Measurements from ENCODE around the gene IST1. TPM values are rescaled to one million over a fixed set of nuclear protein-coding genes. Genes with fewer than 3 reads are reported as not detected.
A peak's percentile ranks its signal among the peaks of the same experiment; 100 is the strongest.

The IST1 gene
- polyA plus RNA-seq, 4 donors, result 112 to 257 (median 155) TPM

DNA sequence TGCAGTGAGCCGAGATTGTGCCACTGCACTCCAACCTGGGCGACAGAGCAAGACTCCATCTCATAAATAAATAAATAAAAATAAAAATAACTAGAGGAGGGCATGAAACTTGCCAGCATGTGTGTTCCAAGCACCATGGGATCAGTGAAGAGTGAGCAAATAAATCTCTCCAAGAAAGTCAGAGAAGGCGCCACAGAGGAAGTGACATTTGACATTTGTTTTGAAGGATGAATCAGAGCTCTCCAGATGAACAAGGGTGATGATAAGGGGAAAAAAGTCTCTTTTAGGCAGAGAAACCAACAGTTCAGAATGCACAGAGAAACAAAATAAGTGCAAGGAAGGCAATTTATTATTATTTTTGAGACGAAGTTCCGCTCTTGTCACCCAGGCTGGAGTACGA, 50.3 kb downstream of the IST1 start:
- no peaks in the 10 kb centered on the region for H3K4me1 ChIP-seq (ENCODE audit: control insufficient read depth in 3 of 3, insufficient read depth in 2 of 3, low read depth in 1 of 3, low read length in 2 of 3)
- H3K27ac ChIP-seq (ENCODE audit: low read depth in 1 of 3, low read length in 2 of 3), result no peak overlapping the region
- no peak overlapping the region for H3K4me3 ChIP-seq (ENCODE audit: low read depth in 1 of 3, low read length in 3 of 3)
- FAIRE-seq (no peak), DNase-seq (no peak)
- H3K9me3 ChIP-seq (ENCODE audit: control insufficient read depth in 2 of 2, insufficient read depth in 1 of 2, low read depth in 1 of 2, low read length in 1 of 2), result no peaks in the 10 kb centered on the region
- no peaks in the 10 kb centered on the region for H3K36me3 ChIP-seq (ENCODE audit: control insufficient read depth in 3 of 3, insufficient read depth in 2 of 3, low read depth in 1 of 3, low read length in 3 of 3)
- 75 to 79% (median 78%) methylated on average over 6 of the region's 6 CpGs for WGBS, 3 donors
- H3K27me3 ChIP-seq (ENCODE audit: control insufficient read depth in 3 of 3, insufficient read depth in 3 of 3, low read length in 3 of 3), result no peaks in the 10 kb centered on the region

DNA sequence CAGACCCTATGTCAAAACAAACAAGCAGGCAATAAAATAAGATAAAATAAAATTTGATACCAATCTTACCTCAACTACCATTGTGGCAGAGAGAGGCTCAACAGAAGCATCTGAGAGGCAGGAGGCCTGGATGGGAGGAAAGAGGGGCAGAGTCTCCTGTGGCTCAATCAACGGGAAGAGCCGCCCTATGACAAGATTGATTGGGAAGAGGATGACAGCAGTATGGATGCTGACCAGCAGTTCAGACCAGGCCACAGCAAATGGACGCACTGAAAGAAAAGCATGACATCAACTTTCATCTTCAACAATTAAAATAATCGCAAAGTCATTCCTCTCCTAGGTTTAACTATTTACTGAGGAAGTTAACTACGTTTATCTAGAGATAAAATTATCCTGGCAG, 57.5 kb downstream of the IST1 start:
- Histone ChIP-seq H3K4me3 (ENCODE audit: low read depth in 1 of 3, low read length in 3 of 3) (no peak overlapping the region), H3K9me3 (ENCODE audit: control insufficient read depth in 2 of 2, insufficient read depth in 1 of 2, low read depth in 1 of 2, low read length in 1 of 2) (no peaks in the 10 kb centered on the region), H3K27me3 (ENCODE audit: control insufficient read depth in 3 of 3, insufficient read depth in 3 of 3, low read length in 3 of 3) (no peaks in the 10 kb centered on the region), H3K4me1 (ENCODE audit: control insufficient read depth in 3 of 3, insufficient read depth in 2 of 3, low read depth in 1 of 3, low read length in 2 of 3) (no peaks in the 10 kb centered on the region), H3K36me3 (ENCODE audit: control insufficient read depth in 3 of 3, insufficient read depth in 2 of 3, low read depth in 1 of 3, low read length in 3 of 3) (no peaks in the 10 kb centered on the region), H3K27ac (ENCODE audit: low read depth in 1 of 3, low read length in 2 of 3) (no peak overlapping the region)
- 53 to 67% (median 62%) methylated on average over 5 of the region's 5 CpGs for WGBS, 3 donors
- FAIRE-seq (no peak), DNase-seq (no peak)

DNA sequence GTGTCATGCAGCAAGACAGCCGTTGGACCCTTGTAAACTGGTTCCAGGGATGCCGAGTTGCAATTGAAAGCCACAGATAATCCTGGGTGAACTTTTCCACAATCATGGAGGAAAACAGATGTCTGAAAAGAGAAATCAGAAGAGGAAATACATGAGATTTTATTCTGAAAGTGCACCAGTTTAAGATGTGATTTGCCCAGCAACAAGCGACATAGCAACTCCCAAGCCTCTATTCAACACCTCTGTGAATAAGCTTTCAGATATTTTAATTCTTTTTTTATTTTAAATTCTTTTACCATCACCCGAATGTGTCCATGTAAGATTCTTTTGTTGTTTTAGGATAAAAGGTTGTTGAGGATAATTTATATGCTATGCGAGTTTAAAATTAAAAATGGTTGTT, 58.8 kb downstream of the IST1 start:
- no peak overlapping the region for H3K27ac ChIP-seq (ENCODE audit: low read depth in 1 of 3, low read length in 2 of 3)
- no peaks in the 10 kb centered on the region for H3K9me3 ChIP-seq (ENCODE audit: control insufficient read depth in 2 of 2, insufficient read depth in 1 of 2, low read depth in 1 of 2, low read length in 1 of 2)
- no peaks in the 10 kb centered on the region for H3K36me3 ChIP-seq (ENCODE audit: control insufficient read depth in 3 of 3, insufficient read depth in 2 of 3, low read depth in 1 of 3, low read length in 3 of 3)
- no peaks in the 10 kb centered on the region for H3K27me3 ChIP-seq (ENCODE audit: control insufficient read depth in 3 of 3, insufficient read depth in 3 of 3, low read length in 3 of 3)
- H3K4me3 ChIP-seq (ENCODE audit: low read depth in 1 of 3, low read length in 3 of 3), result no peak overlapping the region
- DNase-seq (no peak), FAIRE-seq (no peak)
- no peaks in the 10 kb centered on the region for H3K4me1 ChIP-seq (ENCODE audit: control insufficient read depth in 3 of 3, insufficient read depth in 2 of 3, low read depth in 1 of 3, low read length in 2 of 3)
- WGBS, 3 donors, result 72 to 78% (median 78%) methylated on average over 5 of the region's 5 CpGs

DNA sequence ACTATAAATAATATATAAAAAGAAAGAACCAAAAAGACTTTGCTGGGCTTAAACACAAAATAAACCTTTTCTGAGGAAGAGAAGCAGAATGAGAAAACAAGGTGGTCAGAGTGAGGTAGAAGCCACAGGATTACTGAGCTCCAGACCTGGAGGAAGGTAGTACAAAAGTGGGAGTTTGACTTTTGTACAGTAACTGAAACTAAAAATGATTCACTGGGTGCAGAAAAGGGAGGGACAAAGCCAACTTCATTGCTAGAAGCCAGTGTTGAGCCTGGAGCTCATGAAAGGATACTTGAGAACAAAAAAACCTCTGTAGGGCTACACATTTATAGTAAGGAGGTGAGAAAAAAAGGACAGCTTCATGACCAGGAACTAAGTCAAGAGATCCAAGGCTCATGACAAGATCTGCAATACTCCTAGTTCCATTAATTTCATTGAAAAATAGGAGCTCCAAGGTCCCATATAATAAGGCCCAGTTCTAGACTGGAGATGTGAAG, 59.4 kb downstream of the IST1 start:
- no peak for FAIRE-seq
- no peak overlapping the region for H3K27ac ChIP-seq (ENCODE audit: low read depth in 1 of 3, low read length in 2 of 3)
- H3K9me3 ChIP-seq (ENCODE audit: control insufficient read depth in 2 of 2, insufficient read depth in 1 of 2, low read depth in 1 of 2, low read length in 1 of 2), result no peaks in the 10 kb centered on the region

DNA sequence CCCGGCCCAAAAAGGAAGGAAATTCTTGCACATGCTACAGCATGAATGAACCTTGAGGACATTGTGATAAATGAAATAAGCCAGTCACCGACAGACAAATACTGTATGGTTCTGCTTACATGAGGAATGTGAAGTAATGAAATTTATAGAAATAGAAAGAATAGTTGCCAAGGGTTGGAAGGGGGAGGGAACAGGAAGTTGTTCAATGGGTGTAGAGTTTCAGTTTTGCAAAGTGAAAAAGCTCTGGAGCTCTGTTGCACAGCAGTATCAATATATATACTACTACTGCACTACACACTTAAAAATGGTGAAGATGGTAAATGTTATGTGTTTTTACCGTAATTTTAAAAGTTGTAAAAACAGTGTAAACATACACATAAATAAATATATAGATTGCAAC, 61.2 kb downstream of the IST1 start:
- DNase-seq (no peak), FAIRE-seq (no peak)
- H3K27ac ChIP-seq (ENCODE audit: low read depth in 1 of 3, low read length in 2 of 3), result no peak overlapping the region
- no peaks in the 10 kb centered on the region for H3K4me1 ChIP-seq (ENCODE audit: control insufficient read depth in 3 of 3, insufficient read depth in 2 of 3, low read depth in 1 of 3, low read length in 2 of 3)
- H3K27me3 ChIP-seq (ENCODE audit: control insufficient read depth in 3 of 3, insufficient read depth in 3 of 3, low read length in 3 of 3), result no peaks in the 10 kb centered on the region
- H3K36me3 ChIP-seq (ENCODE audit: control insufficient read depth in 3 of 3, insufficient read depth in 2 of 3, low read depth in 1 of 3, low read length in 3 of 3), result no peaks in the 10 kb centered on the region
- WGBS, 3 donors, result 67 to 92% (median 77%) methylated on average over 3 of the region's 3 CpGs
- no peak overlapping the region for H3K4me3 ChIP-seq (ENCODE audit: low read depth in 1 of 3, low read length in 3 of 3)
- no peaks in the 10 kb centered on the region for H3K9me3 ChIP-seq (ENCODE audit: control insufficient read depth in 2 of 2, insufficient read depth in 1 of 2, low read depth in 1 of 2, low read length in 1 of 2)

More for the DNA sequence above, 59.4 kb downstream of the IST1 start:
- Histone ChIP-seq H3K27me3 (ENCODE audit: control insufficient read depth in 3 of 3, insufficient read depth in 3 of 3, low read length in 3 of 3) (no peaks in the 10 kb centered on the region), H3K36me3 (ENCODE audit: control insufficient read depth in 3 of 3, insufficient read depth in 2 of 3, low read depth in 1 of 3, low read length in 3 of 3) (no peaks in the 10 kb centered on the region), H3K4me3 (ENCODE audit: low read depth in 1 of 3, low read length in 3 of 3) (no peak overlapping the region), H3K4me1 (ENCODE audit: control insufficient read depth in 3 of 3, insufficient read depth in 2 of 3, low read depth in 1 of 3, low read length in 2 of 3) (no peaks in the 10 kb centered on the region)
- DNase-seq, result no peak

DNA sequence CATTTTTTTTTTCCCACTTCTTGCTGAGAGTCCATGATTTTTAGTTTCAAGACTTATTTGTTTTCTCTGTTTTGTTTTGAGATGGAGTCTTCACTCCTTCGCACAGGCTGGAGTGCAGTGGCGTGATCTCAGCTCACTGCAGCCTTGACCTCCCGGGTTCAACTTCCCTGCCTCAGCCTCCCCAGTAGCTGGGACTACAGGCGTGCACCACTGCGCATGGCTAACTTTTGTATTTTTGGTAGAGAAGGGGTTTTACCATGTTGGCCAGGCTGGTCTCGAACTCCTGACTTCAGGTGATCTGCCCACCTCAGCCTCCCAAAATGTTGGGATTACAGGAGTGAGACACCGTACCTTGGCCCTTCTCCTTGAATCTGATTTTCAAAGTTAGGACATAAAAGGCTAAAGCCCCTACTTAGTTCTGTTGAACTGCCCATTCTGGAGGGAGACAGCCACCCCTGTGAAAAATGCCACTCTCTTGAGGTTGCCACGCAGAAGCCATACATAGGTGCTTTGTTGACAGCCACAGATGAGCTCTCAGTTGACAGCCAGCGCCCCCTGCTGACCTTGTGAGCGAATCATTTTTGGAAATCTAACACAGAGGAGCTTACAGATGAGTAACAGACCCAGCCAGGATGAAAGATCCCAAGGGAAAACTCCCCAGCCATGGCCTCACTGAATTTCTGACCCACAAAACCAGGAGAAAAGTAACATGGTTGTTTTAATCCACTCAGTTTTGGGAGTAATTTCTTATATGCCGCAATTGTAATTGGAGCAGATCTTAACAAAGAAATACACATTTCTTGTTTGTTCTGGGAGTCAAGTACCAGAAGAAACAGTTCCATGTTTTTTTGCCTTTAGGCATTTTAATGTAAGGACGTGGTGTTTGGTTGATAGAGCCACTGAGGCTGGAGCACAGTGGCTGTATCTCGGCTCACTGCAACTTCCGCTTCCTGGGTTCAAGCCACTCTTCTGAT, 66.0 kb downstream of the IST1 start:
- Histone ChIP-seq H3K27me3 (ENCODE audit: control insufficient read depth in 3 of 3, insufficient read depth in 3 of 3, low read length in 3 of 3) (no peaks in the 10 kb centered on the region), H3K36me3 (ENCODE audit: control insufficient read depth in 3 of 3, insufficient read depth in 2 of 3, low read depth in 1 of 3, low read length in 3 of 3) (no peaks in the 10 kb centered on the region), H3K9me3 (ENCODE audit: control insufficient read depth in 2 of 2, insufficient read depth in 1 of 2, low read depth in 1 of 2, low read length in 1 of 2) (no peaks in the 10 kb centered on the region), H3K4me1 (ENCODE audit: control insufficient read depth in 3 of 3, insufficient read depth in 2 of 3, low read depth in 1 of 3, low read length in 2 of 3) (no peaks in the 10 kb centered on the region), H3K4me3 (ENCODE audit: low read depth in 1 of 3, low read length in 3 of 3) (no peak overlapping the region), H3K27ac (ENCODE audit: low read depth in 1 of 3, low read length in 2 of 3) (no peak overlapping the region)
- 61 to 63% (median 62%) methylated on average over 14 of the region's 14 CpGs for WGBS, 3 donors
- FAIRE-seq (no peak), DNase-seq (peak; percentile 88 to 89)

DNA sequence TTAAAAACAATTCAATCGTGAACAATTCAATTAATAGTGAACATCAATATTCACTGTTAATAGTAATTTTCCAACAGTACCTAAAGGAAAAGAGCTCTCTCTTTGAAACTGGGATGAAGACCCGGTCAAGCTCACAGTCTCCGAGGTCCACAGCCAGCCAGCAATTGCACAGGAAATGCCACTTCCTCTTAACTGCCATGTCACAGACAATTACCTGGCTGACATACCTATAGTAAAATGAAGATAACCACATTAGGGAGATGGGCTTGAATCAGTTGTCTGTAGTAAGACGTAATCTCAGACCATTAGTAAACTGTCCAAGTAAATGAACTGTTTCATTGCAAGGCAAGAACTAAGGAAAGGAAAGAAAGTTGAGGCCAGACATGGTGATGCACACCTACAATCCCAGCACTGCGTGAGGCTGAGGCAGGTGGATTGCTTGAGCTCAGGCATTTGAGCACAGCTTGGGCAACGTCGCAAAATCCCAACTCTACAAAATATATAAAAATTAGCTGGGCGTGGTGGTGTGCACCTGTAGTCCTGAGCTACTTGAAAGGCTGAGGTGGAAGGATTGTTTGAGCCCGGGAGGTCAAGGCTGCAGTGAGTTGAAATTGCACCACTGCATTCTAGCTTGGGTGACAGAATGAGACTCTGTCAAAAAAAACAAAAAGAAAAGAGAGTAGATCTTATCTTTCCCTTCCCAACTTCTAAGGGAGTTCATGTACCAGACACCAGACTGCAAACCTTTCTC, 68.0 kb downstream of the IST1 start:
- Histone ChIP-seq H3K27me3 (ENCODE audit: control insufficient read depth in 3 of 3, insufficient read depth in 3 of 3, low read length in 3 of 3) (no peaks in the 10 kb centered on the region), H3K4me1 (ENCODE audit: control insufficient read depth in 3 of 3, insufficient read depth in 2 of 3, low read depth in 1 of 3, low read length in 2 of 3) (no peaks in the 10 kb centered on the region), H3K4me3 (ENCODE audit: low read depth in 1 of 3, low read length in 3 of 3) (no peak overlapping the region), H3K9me3 (ENCODE audit: control insufficient read depth in 2 of 2, insufficient read depth in 1 of 2, low read depth in 1 of 2, low read length in 1 of 2) (no peaks in the 10 kb centered on the region), H3K27ac (ENCODE audit: low read depth in 1 of 3, low read length in 2 of 3) (no peak overlapping the region), H3K36me3 (ENCODE audit: control insufficient read depth in 3 of 3, insufficient read depth in 2 of 3, low read depth in 1 of 3, low read length in 3 of 3) (no peaks in the 10 kb centered on the region)
- DNase-seq (no peak), FAIRE-seq (no peak)
- 55 to 70% (median 57%) methylated on average over 9 of the region's 9 CpGs for WGBS, 3 donors

DNA sequence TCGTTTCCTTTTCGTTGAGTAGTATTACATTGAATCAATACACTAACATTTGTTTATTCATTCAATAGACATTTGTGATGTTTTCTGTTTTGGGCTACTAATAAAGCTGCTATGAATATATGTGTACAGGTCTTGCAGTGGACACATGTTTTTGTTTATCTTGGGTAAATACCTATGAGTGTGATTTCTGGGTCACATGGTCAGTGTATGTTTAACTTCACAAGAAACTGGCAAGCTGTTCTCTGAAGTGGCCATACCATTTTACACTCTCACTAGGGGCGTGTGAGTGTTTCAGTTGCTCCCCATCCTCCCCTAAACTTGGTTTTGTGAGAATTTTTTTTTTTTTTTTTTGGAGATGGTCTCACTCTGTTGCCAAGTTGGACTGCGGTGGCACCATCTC, 69.9 kb downstream of the IST1 start:
- Histone ChIP-seq H3K4me1 (ENCODE audit: control insufficient read depth in 3 of 3, insufficient read depth in 2 of 3, low read depth in 1 of 3, low read length in 2 of 3) (no peaks in the 10 kb centered on the region), H3K4me3 (ENCODE audit: low read depth in 1 of 3, low read length in 3 of 3) (no peak overlapping the region), H3K27ac (ENCODE audit: low read depth in 1 of 3, low read length in 2 of 3) (no peak overlapping the region), H3K9me3 (ENCODE audit: control insufficient read depth in 2 of 2, insufficient read depth in 1 of 2, low read depth in 1 of 2, low read length in 1 of 2) (no peaks in the 10 kb centered on the region), H3K27me3 (ENCODE audit: control insufficient read depth in 3 of 3, insufficient read depth in 3 of 3, low read length in 3 of 3) (no peaks in the 10 kb centered on the region), H3K36me3 (ENCODE audit: control insufficient read depth in 3 of 3, insufficient read depth in 2 of 3, low read depth in 1 of 3, low read length in 3 of 3) (no peaks in the 10 kb centered on the region)
- FAIRE-seq (no peak), DNase-seq (no peak)
- 82 to 87% (median 86%) methylated on average over 4 of the region's 4 CpGs for WGBS, 3 donors

Data from small intestine (tissue), 7 donors.